Spleen (tissue), 11 donors: Measurements from ENCODE around the gene DYNLL1. TPM values are rescaled to one million over a fixed set of nuclear protein-coding genes. Genes with fewer than 3 reads are reported as not detected.
A peak's percentile ranks its signal among the peaks of the same experiment; 100 is the strongest.

Experiments used
- DNase-seq: peaks from one replicate; pipeline ENCODE4 v3.0.0-alpha.2; 2020
- H3K27ac ChIP-seq, 8 donors: fragments of 200-600 bp; sonication (generic) in 7 of 8; 1 replicate in 4 of 8; 2 replicates in 4 of 8; pipeline versions ENCODE4 v1.5.0 to v1.8.0; 2016 to 2021; ENCODE audit warnings: inconsistent platforms in 4 of 8, mild to moderate bottlenecking in 4 of 8, moderate library complexity in 1 of 8
- H3K27me3 ChIP-seq, 7 donors: fragments of 200-600 bp; sonication (generic) in 6 of 7; replicated peaks in 1 of 7; 1 replicate in 4 of 7; 2 replicates in 3 of 7; pipeline versions ENCODE4 v1.5.0 to v1.8.0; 2016 to 2021; ENCODE audit warnings: inconsistent platforms in 3 of 7, mild to moderate bottlenecking in 1 of 7
- H3K36me3 ChIP-seq, 6 donors: fragments of 200-600 bp; sonication (generic) in 5 of 6; 1 replicate in 4 of 6; 2 replicates in 2 of 6; pipeline versions ENCODE4 v1.5.0 to v1.8.0; 2016 to 2021; ENCODE audit warnings: inconsistent platforms in 2 of 6
- H3K4me1 ChIP-seq, 6 donors: fragments of 200-600 bp; sonication (generic) in 5 of 6; 1 replicate in 3 of 6; 2 replicates in 3 of 6; pipeline versions ENCODE4 v1.5.0 to v1.8.0; 2016 to 2021; ENCODE audit warnings: inconsistent platforms in 3 of 6
- H3K4me3 ChIP-seq, 8 donors: fragments of 200-600 bp; sonication (generic) in 7 of 8; 1 replicate in 4 of 8; 2 replicates in 4 of 8; pipeline versions ENCODE4 v1.5.0 to v1.8.0; 2016 to 2021; ENCODE audit warnings: inconsistent platforms in 4 of 8, mild to moderate bottlenecking in 4 of 8, moderate library complexity in 2 of 8
- H3K9me3 ChIP-seq, 8 donors: fragments of 200-600 bp; sonication (generic) in 7 of 8; 1 replicate in 4 of 8; 2 replicates in 4 of 8; pipeline versions ENCODE4 v1.5.0 to v1.8.0; 2016 to 2021; ENCODE audit warnings: inconsistent platforms in 4 of 8
- CTCF ChIP-seq, 11 experiments: fragments of 200-600 bp in 7 of 11; fragments of 450-650 bp in 4 of 11; sonication (generic) in 4 of 11; IDR thresholded peaks in 8 of 11; conservative IDR thresholded peaks in 3 of 11; 1 replicate in 7 of 11; 2 replicates in 4 of 11; pipeline versions ENCODE4 v1.4.0 to v1.8.0; 2016 to 2021; ENCODE audit warnings: antibody characterized with exemption in 11 of 11, inconsistent platforms in 4 of 11, mild to moderate bottlenecking in 1 of 11
- POLR2A ChIP-seq, 3 donors: fragments of 450-650 bp; IDR thresholded peaks; one replicate each; pipeline ENCODE4 v1.5.1; 2017; ENCODE audit warnings: antibody characterized with exemption in 3 of 3, mild to moderate bottlenecking in 1 of 3
- POLR2AphosphoS5 ChIP-seq, 3 donors: sonication (generic); formaldehyde crosslinking; IDR thresholded peaks; one replicate each; pipeline ENCODE4 v1.5.1; 2017; ENCODE audit warnings: antibody characterized with exemption in 3 of 3
- WGBS, 5 donors: extraction: QIAGEN DNeasy Blood & Tissue Kit in 3 of 5; methylation state at CpG; one replicate each; pipeline versions ENCODE4 v1.1.5 to v1.1.7; 2013 to 2018; 5-methylcytosine and 5-hydroxymethylcytosine counted together
- intact Hi-C: fragments of 100-400 bp; cut with DNase I; formaldehyde crosslinking; loops from one replicate; pipeline ENCODE4 v1.15.0; 2023; ENCODE audit warnings: low total_unique reads
- polyA plus RNA-seq, 3 donors: library from polyadenylated mRNA; stranded (reverse); fragments of 200-250 nt; gene quantifications; one replicate each; pipeline ENCODE4 v1.2.1, GENCODE V29; 2013
- total RNA-seq, 7 donors: library from RNA; depleted of rRNA in 3 of 7; stranded (reverse); fragments of >200 nt in 3 of 7; fragmentation: NEBNext Ultra II Directional in 4 of 7; extraction: Animal tissue kit (Norgen Biotek cat#: 25700) in 4 of 7; gene quantifications; one replicate each; pipeline versions ENCODE4 v1.1.0 to v1.2.1, GENCODE V29; 2016 to 2021
- donor health status: healthy with polysubstance abuse.
- donor health status: DM: no; HTN: no; CAD: no; lungs with moderate emphysema.
- donor health status: DM: no; HTN: no; CAD: no.
- donor health status: Bipolar disorder and iron deficiency.
- donor health status: healthy.
- donor health status: DM: no; HTN: no; CAD: no.
- donor health status: DM: yes; HTN: yes; CAD: no.

DYNLL1 gene
- total and polyA plus RNA-seq, 10 donors, result 84.1 to 338 (median 158) TPM

- Histone ChIP-seq H3K4me3 (no peak overlapping the region), H3K4me1 (peaks cover 4 to 10% (median 6%) of the 10 kb centered on the region in 6 donors), H3K27me3 (no peaks in the 10 kb centered on the region), H3K9me3 (no peaks in the 10 kb centered on the region), H3K27ac (no peak overlapping the region), H3K36me3 (peaks cover 0 to 7% (median 0%) of the 10 kb centered on the region in 6 donors)
- TF ChIP-seq POLR2A (IDR thresholded peaks at IDR 0.05) (no peak), POLR2AphosphoS5 (IDR thresholded peaks at IDR 0.05) (no peak), CTCF (IDR thresholded peaks at IDR 0.05 in 8 of 11, conservative IDR thresholded peaks at IDR 0.05 in 3 of 11) (no peak)
- intact Hi-C loops, result no loop called here
- 90 to 98% (median 95%) methylated on average over 5 of the region's 5 CpGs for WGBS, 5 donors
- DNase-seq, result no peak
Measured at GRCh38 chr12:120490325-120490724, 5.6 kb upstream of the DYNLL1 start.

- WGBS, 5 donors, result 93 to 97% (median 94%) methylated on average over 2 of the region's 2 CpGs
- Histone ChIP-seq H3K9me3 (no peaks in the 10 kb centered on the region), H3K4me1 (peaks cover 4 to 13% (median 9%) of the 10 kb centered on the region in 6 donors), H3K36me3 (peaks cover 0 to 7% (median 0%) of the 10 kb centered on the region in 6 donors), H3K27me3 (no peaks in the 10 kb centered on the region), H3K27ac (no peak overlapping the region), H3K4me3 (no peak overlapping the region)
- no peak for DNase-seq
- intact Hi-C loops, result no loop called here
- TF ChIP-seq CTCF (IDR thresholded peaks at IDR 0.05 in 8 of 11, conservative IDR thresholded peaks at IDR 0.05 in 3 of 11), result no peak
- TF ChIP-seq POLR2A (IDR thresholded peaks at IDR 0.05), result no peak
- TF ChIP-seq POLR2AphosphoS5 (IDR thresholded peaks at IDR 0.05), result no peak
Measured at GRCh38 chr12:120490833-120491512, 4.9 kb upstream of the DYNLL1 start.

GRCh38 chr12:120495186-120495730 lies 655 bp upstream of the DYNLL1 start:
- Histone ChIP-seq H3K36me3 (peaks cover 0 to 24% (median 18%) of the 10 kb centered on the region in 6 donors), H3K9me3 (no peaks in the 10 kb centered on the region), H3K27me3 (no peaks in the 10 kb centered on the region), H3K4me3 (peak overlapping the region; percentile 87 to 99 (median 98)), H3K4me1 (peaks cover 13 to 40% (median 26%) of the 10 kb centered on the region in 6 donors), H3K27ac (peak overlapping the region in 6 of 8 donors; percentile 83 to 92 (median 90))
- intact Hi-C loops, result no loop called here
- no peak for DNase-seq
- WGBS, 5 donors, result 28 to 49% (median 33%) methylated on average over 12 to 17 of the region's 17 CpGs
- TF ChIP-seq CTCF (IDR thresholded peaks at IDR 0.05 in 8 of 11, conservative IDR thresholded peaks at IDR 0.05 in 3 of 11) (no peak), POLR2AphosphoS5 (IDR thresholded peaks at IDR 0.05) (no peak), POLR2A (IDR thresholded peaks at IDR 0.05) (no peak)
